Astrocyte (in vitro differentiated cells and primary cell): ENCODE measurements around the gene COLGALT1. TPM values are rescaled to one million over a fixed set of nuclear protein-coding genes. Genes with fewer than 3 reads are reported as not detected.

ENCODE experiments used
- DNase-seq: peaks from one replicate; pipeline ENCODE4 v3.0.0-alpha.2; 2010; ENCODE audit warnings: low read depth
- FAIRE-seq: peaks from 2 replicates; lab custom pipeline; 2011; peaks lifted over from hg19 to GRCh38; lab: Jason Lieb, UNC
- H2AFZ ChIP-seq: 2 replicates; pipeline ENCODE4 v1.6.0; 2012; ENCODE audit warnings: low read depth, low read length, inconsistent platforms
- H3K27ac ChIP-seq: 2 replicates; pipeline ENCODE4 v1.5.1; 2011; ENCODE audit warnings: low read depth, low read length, inconsistent platforms
- H3K27me3 ChIP-seq: 2 replicates; pipeline ENCODE4 v1.6.0; 2011; ENCODE audit warnings: low read length, inconsistent platforms; ENCODE audit not compliant: insufficient read depth
- H3K36me3 ChIP-seq: 2 replicates; pipeline ENCODE4 v1.5.1; 2011; ENCODE audit warnings: low read length, inconsistent platforms; ENCODE audit not compliant: insufficient read depth
- H3K4me1 ChIP-seq: 2 replicates; pipeline ENCODE4 v1.5.1; 2011; ENCODE audit warnings: low read length, inconsistent platforms; ENCODE audit not compliant: insufficient read depth
- H3K4me2 ChIP-seq: 2 replicates; pipeline ENCODE4 v1.6.0; 2012; ENCODE audit warnings: low read length, inconsistent platforms
- H3K4me3 ChIP-seq: 2 replicates; pipeline ENCODE4 v1.5.1; 2011; ENCODE audit warnings: low read depth, mild to moderate bottlenecking, low read length, inconsistent platforms; ENCODE audit not compliant: insufficient read depth
- H3K79me2 ChIP-seq: 2 replicates; pipeline ENCODE4 v1.6.0; 2012; ENCODE audit warnings: mild to moderate bottlenecking, low read length, inconsistent platforms; ENCODE audit not compliant: insufficient read depth
- H3K9ac ChIP-seq: 2 replicates; pipeline ENCODE4 v1.6.0; 2012; ENCODE audit warnings: mild to moderate bottlenecking, low read length, inconsistent platforms
- H3K9me3 ChIP-seq: 2 replicates; pipeline ENCODE4 v1.5.1; 2012; ENCODE audit warnings: low read depth, mild to moderate bottlenecking, low read length, inconsistent platforms; ENCODE audit not compliant: insufficient read depth
- H4K20me1 ChIP-seq: 2 replicates; pipeline ENCODE4 v1.6.0; 2012; ENCODE audit warnings: low read length, inconsistent platforms; ENCODE audit not compliant: insufficient read depth
- H3K27ac Mint-ChIP-seq: one replicate; pipeline ENCODE4 v1.8.0; 2021; ENCODE audit warnings: mild to moderate bottlenecking, mixed read lengths; ENCODE audit not compliant: unreplicated experiment
- H3K27me3 Mint-ChIP-seq: one replicate; pipeline ENCODE4 v1.8.0; 2021; ENCODE audit warnings: low read depth, mixed read lengths; ENCODE audit not compliant: unreplicated experiment
- H3K36me3 Mint-ChIP-seq: one replicate; pipeline ENCODE4 v1.8.0; 2021; ENCODE audit warnings: low read depth, mixed read lengths; ENCODE audit not compliant: unreplicated experiment
- H3K4me1 Mint-ChIP-seq: one replicate; pipeline ENCODE4 v1.8.0; 2021; ENCODE audit warnings: low read depth, mixed read lengths; ENCODE audit not compliant: unreplicated experiment
- H3K4me3 Mint-ChIP-seq: one replicate; pipeline ENCODE4 v1.8.0; 2021; ENCODE audit warnings: mild to moderate bottlenecking, moderate library complexity, mixed read lengths; ENCODE audit not compliant: unreplicated experiment
- H3K9me3 Mint-ChIP-seq: one replicate; pipeline ENCODE4 v1.8.0; 2021; ENCODE audit warnings: mild to moderate bottlenecking, mixed read lengths; ENCODE audit not compliant: unreplicated experiment
- CTCF ChIP-seq: IDR thresholded peaks from 2 replicates; pipeline ENCODE4 v1.5.1; 2011; ENCODE audit warnings: low read depth, mild to moderate bottlenecking, inconsistent platforms, low read length, moderate library complexity; ENCODE audit not compliant: insufficient read depth
- EZH2 ChIP-seq: IDR thresholded peaks from 2 replicates; pipeline ENCODE4 v1.6.1; 2012; ENCODE audit warnings: mild to moderate bottlenecking, low read length, inconsistent platforms; ENCODE audit not compliant: insufficient read depth
- total RNA-seq: library from RNA; stranded (reverse); gene quantifications from 2 replicates; pipeline ENCODE4 v1.2.1, GENCODE V29; 2021

COLGALT1 gene
- total RNA-seq, 1 donor from 2014 or later, result 137 TPM

DNA sequence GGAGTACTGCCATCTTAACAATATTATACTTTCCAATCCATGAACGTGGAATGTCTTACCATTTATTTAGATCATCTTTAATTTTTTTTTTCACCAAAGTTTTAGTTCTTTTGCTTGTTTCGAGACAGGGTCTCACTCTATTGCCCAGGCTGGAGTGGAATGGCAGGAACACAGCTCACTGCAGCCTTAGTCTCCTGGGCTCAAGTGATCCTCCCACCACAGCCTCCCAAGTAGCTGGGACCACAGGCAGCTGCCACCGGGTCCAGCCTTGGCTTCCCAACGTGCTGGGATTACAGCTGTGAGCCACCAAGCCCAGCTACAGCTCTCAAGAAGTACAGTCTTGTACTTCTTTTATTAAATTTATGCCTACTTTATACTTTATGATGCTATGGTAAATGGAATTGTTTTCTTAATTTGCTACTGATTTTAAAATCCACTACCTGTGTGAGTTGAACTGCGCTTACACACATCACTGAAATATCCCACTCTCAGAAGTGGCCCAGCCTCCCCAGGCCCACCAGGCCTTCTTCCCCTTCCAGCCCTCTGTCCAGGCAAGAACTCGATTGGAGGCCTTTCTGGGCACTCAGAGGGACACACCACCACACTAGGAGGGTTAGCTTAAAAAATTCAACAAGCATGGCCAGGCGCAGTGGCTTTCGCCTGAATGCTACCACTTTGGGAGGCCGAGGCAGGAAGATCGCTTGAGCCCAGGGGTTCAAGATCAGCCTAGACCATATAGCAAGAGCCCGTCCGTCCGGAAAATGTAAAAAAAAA, 45.0 kb upstream of the COLGALT1 start:
- DNase-seq (no peak), FAIRE-seq (no peak)
- no peaks in the 10 kb centered on the region for H3K27me3 ChIP-seq
- Mint-ChIP-seq H3K27ac (peak overlapping the region; percentile 94), H3K36me3 (peaks cover 27% of the 10 kb centered on the region), H3K27me3 (no peaks in the 10 kb centered on the region), H3K4me3 (peak overlapping the region; percentile 96), H3K4me1 (peaks cover 23% of the 10 kb centered on the region), H3K9me3 (peaks cover 7% of the 10 kb centered on the region)
- H4K20me1 ChIP-seq, result peaks cover 22% of the 10 kb centered on the region
- H2AFZ ChIP-seq, result no peak overlapping the region
- H3K4me3 ChIP-seq, result peak overlapping the region; percentile 82
- H3K27ac ChIP-seq, result peak overlapping the region; percentile 94
- peaks cover 11% of the 10 kb centered on the region for H3K4me1 ChIP-seq
- no peaks in the 10 kb centered on the region for H3K36me3 ChIP-seq
- no peaks in the 10 kb centered on the region for H3K9me3 ChIP-seq
- H3K9ac ChIP-seq, result peak overlapping the region; percentile 96
- peak overlapping the region; percentile 98 for H3K4me2 ChIP-seq
- H3K79me2 ChIP-seq, result peaks cover 48% of the 10 kb centered on the region
- TF ChIP-seq EZH2 (no peak), CTCF (no peak)

DNA sequence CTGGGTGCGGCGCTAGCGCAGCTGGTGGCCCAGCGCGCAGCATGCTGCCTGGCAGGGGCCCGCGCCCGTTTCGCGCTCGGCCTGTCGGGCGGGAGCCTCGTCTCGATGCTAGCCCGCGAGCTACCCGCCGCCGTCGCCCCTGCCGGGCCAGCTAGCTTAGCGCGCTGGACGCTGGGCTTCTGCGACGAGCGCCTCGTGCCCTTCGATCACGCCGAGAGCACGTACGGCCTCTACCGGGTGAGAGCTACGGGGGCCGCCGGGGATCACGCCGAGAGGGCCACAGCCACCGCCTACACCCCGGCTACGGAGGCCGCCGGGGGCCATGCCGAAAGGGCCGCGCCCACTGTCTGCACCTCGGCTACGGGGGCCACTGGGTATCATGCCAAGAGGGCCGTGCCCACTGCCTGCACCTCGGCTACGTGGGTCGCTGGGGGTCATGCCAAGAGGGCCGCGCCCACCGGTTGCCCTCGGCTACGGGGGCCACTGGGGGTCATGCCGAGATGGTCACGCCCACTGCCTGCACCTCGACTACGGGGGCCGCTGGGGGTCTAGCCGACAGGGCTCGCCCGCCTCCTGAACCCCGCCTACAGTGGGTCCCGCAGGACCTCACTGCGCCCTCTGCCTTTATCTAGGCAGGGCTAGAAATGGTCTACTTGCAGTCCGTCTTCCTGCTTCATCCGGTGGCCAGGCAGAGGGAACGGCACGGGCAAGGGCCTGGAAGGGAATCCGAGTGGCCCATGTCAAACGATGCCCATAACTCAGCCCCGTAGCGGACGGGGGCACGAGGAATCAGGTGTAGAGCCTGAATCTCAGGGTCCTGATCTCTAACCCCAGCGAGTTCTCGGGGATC, 43.5 kb upstream of the COLGALT1 start:
- H4K20me1 ChIP-seq, result peaks cover 16% of the 10 kb centered on the region
- H3K4me1 ChIP-seq, result peaks cover 11% of the 10 kb centered on the region
- no peaks in the 10 kb centered on the region for H3K36me3 ChIP-seq
- peak overlapping the region; percentile 98 for H3K4me2 ChIP-seq
- Mint-ChIP-seq H3K9me3 (peaks cover 7% of the 10 kb centered on the region), H3K4me1 (peaks cover 25% of the 10 kb centered on the region), H3K36me3 (peaks cover 36% of the 10 kb centered on the region), H3K4me3 (peak overlapping the region; percentile 96), H3K27ac (peak overlapping the region; percentile 89), H3K27me3 (no peaks in the 10 kb centered on the region)
- H3K4me3 ChIP-seq, result peak overlapping the region; percentile 82
- H2AFZ ChIP-seq, result peak overlapping the region; percentile 96
- no peaks in the 10 kb centered on the region for H3K27me3 ChIP-seq
- peaks cover 41% of the 10 kb centered on the region for H3K79me2 ChIP-seq
- no peak for FAIRE-seq
- peak; percentile 72 for DNase-seq
- TF ChIP-seq EZH2 (no peak), CTCF (no peak)
- H3K27ac ChIP-seq, result peak overlapping the region; percentile 94
- H3K9ac ChIP-seq, result peak overlapping the region; percentile 96
- peaks cover 2% of the 10 kb centered on the region for H3K9me3 ChIP-seq
